Stimulated activated CD4-positive, alpha-beta T cell treated with anti-CD3 and anti-CD28 coated beads, TNF-alpha, amount 100 ng/mL, for 48 hours (primary cell): ENCODE data around the gene SLC4A1.

Experiments
- DNase-seq, 3 donors: peaks; one replicate each; pipeline ENCODE4 v3.0.0-alpha.2; 2020; ENCODE audit warnings: low read depth in 3 of 3

Gene SLC4A1

DNA sequence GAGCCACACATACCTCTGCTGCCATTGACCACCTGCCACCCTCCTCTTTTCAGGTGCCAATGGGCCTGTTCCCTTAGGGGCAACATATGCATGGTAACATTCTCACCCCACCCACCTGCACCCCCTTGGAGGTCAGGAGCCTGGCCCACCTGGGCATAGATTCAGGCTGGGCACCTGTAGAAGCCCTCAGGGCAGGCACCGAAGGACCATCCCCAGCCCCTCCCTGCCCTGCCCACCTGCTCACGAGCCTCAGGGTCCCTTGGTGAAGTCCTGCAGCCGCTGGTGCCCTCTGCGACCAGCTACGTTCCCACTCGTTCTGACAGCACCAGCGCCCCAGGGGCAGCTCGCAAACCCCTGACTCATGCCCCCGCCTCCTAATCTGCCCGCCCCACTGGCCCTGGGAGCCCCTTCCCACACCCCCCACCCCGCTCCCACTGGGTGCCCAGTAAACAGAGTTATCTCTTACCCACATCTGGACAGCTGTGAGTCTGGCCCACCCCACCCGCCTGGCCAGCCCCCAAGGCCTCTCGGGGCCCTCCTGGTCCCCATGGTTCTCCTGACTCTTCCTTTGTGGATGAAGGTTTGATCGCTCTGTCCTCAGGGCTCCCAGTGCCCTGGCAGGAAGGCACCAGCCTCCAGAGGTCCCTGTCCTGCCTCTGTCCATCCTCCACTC is at the start of gene SLC4A1:
SLC4A1 (minus strand) TSS at position 318 of the 673 bp plus-strand sequence. CDS start 5,269 bp downstream, outside the sequence.
- no peak for DNase-seq

DNA sequence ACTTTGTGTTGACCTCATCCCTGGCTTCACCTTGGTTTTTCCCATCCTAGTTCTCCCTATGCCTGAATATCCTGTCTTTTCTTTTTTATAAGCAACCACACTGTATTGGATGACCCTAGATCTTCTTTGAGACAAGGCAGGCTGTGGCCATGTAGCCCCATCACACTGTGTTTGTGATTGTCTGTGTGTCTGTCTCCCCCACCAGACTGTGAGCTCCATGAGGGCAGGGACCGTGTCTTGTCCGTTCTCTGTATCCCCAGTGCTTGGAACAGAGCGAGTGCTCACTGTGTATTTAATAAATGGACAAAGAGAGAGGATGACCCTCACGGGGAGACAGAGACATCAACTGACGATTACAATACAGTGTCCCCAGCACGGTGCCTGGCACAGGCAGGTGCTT is 49.6 kb upstream of the SLC4A1 start:
- DNase-seq: no peak

DNA sequence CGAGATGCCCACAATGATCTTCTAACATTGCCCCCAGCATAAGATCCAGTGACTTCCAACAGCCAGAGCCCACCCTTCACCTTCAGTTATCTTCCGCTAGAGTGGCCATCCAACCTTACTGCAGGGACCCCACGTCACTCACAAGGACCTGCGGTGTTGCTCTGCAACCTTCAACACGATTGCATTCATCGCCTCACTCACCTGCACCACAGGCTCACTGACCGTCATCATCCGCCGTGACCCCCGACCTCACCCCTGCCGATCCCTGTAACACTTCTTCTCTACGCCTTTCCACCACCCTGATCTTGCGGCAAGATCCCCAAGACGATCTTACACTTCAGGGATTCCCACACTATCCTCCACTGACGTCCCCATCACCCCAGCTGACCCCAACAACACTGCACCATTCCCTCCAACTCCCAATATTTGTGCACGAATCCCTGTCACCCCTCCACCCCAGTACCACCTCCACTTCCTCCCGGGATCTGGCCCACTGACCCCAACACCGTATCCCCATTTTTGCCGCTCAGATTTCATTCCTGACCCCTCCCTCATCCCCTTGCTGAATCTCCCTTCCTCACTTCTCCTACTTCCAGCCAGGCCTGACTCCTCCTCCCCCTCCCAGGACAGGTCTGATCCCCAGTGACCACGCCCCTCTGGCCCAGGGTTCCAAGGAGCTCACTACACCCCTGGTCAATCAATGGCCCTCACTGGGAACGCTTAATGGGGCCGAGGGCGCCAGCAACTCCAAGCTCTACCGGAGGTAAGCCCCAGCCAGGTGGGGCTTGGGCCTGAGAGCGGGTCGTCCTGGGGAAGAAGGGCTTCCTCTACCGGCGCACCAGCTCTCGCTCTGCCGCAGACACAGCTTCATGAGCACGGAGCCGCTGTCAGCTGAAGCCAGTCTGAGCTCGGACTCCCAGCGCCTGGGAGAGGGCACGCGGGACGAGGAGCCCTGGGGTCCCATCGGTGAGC is 48.1 kb upstream of the SLC4A1 start:
- DNase-seq: no peak

DNA sequence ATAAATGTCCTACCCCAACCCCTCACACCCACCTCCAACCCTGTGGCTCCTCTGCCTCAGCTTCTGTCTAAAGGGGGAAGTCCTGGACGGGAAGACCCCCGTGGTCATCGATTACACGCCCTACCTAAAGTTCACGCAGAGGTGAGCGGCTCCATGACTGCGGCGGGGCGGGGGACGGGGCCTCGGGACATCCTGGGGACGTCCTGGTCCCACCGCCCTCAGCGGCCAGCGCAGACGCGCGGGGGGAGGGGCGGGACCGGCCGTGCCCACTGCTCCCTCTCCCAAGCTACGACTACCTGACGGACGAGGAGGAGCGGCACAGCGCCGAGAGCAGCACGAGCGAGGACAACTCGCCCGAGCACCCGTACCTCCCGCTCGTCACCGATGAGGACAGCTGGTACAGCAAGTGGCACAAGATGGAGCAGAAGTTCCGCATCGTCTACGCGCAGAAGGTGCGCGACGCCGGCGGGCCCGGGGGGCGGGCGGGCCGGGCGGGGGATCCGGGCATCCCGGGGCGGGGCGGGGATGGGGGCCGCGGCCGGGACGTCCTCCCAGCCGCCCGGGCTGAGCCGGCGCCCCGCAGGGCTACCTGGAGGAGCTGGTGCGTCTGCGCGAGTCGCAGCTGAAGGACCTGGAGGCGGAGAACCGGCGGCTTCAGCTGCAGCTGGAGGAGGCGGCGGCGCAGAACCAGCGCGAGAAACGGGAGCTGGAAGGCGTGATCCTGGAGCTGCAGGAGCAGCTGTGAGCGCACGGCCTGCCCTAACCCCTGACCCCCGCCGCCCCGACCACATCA is 47.1 kb upstream of the SLC4A1 start:
- peak in 2 of 3 donors; percentile 29 to 47 for DNase-seq

DNA sequence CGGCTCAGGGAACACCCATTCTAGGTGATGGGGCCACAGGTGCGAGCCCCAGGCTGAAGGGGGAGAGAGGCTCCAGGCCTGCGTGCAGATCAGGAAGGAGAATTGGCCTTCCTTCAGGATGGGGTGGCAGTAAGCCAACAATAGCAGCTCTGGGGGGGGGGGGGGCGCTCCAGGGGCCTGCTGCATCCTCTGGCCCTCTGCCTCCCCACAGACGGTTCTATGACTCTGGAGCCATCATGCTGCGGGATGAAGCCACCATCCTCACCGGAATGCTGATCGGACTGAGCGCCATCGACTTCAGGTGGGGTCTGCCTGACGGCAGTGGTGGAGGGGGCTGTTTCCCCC is 46.6 kb upstream of the SLC4A1 start:
- no peak for DNase-seq

DNA sequence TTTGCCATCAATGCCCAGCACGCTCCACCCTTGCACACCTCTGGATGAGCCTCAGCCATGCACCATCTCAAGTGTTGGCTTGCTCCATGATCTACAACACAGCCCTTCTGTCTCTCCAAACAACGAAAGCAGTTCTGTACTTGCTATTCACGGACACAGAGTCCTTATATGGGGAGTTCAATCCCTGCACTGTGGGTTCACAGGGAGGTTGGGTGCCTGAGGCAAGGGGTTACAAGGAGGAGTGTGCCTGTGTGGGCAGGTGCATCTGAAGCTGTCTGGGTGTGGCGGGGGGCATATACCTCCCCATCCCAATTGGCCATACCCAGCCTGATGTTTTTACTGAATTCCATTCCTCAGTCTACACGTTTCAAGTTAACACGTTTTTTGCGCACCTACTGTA is 46.1 kb upstream of the SLC4A1 start:
- DNase-seq: no peak

DNA sequence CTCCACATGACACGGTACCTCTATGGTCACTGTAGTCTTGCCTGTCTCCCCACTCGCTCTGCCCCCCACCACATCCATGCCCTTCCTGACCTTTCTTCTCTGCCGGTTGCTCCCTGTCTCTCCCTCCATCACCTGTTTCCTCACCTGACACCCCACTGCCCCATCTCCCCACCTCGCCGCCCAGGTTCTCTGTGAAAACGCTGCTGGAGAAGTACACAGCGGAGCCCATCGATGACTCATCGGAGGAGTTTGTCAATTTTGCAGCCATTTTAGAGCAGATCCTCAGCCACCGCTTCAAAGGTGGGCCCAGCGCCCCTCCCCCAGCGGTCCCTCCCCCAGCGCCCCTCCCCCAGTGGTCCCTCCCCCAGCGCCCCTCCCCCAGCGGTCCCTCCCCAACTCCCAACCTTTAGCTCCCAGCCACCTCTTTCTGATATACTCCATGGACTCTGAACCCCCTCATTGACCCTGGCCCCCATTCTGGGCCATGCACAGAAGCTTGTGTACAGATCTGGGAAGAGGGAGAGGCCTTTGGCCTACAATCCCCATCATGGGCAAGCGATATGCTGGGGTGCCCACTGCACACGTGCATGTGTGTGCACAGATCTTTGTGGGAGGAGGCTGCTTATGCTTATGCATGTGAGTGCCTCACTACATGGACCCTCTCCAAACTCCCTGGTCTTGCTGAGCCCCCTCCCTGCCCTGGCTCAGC is 44.6 kb upstream of the SLC4A1 start:
- no peak for DNase-seq

DNA sequence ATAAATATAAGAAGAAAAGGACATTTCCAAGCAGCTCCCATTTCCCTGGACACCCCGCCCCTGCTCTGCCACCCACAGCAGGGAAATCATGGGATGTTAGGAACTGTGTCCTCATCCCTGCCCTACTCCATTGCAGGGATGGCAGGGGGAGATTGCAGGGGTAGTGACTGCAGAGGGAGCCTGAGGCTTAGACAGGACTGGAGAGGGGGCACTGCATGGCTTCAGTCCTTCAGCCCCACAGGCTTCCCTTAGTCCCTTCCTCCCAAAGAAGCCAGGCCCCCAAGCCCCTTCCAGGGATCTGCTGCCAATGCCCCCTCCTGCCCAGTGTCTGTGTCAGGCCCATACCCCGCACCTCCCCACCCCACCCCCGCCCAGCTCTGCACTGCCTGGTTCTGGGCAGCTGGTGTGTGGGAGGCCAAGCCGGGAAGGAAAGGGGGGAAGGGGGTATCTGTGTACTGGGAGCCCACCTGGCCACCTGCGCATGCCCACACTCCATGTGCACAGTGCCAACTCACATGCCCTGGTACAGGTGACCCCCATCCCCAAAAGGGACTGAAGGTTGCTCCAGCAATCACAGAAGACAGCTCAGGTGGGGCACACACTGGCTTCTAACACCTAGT is 43.7 kb upstream of the SLC4A1 start:
- no peak for DNase-seq

DNA sequence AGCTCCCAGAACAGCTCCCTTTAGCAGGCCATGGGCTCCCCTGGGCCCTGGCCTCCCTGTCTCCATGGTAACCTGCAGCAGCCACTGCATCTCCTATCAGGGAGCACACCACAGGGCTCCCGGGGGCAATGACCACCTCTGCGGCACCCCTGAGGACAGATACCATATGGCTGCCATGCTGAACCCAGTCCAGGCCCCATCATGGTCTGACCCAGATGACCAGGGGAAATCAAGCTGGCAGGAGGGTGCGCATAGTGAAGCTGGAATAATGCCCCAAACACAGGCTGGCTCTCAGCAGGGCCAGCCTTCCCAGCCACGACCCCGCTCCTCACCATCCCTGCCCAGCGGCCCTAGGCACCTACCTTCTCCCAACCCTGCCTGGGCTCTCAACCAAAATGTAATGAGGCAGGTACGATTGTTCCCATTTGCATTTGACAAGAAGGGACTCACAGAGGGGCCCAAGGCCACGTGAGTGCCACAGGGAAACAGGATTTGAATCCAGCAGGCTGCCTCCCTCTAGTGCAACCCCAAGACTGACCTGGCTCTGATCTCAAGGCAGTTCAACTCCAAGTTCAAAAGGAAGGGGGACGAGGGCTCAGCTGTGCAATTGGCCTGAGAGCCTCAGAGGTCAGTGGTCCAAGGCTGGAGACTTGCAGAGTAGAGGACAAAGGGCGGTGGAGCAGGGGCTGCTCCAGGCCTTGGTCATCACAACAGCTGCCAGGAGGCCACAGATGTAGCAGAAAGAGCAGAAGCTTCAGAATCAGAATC is 42.9 kb upstream of the SLC4A1 start:
- DNase-seq: no peak

DNA sequence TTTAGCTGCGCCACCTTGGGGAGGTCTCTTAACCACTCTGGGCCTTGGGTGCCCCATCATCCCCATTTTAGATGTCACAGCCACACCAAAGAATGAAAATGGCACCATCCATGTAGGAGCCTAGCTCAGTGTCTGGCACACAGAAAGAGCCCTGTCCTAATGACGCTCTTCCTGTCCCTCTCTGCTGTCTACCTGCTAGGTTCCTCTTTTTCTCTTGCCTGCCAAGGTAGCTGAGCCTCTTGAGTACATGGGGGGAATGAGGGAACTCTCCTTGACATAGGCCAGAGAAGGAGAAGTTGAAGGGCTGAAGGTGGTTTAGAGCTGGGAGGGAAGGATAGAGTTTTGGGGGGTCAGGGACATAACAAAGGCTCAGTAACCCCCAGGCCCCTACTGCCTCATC is 42.3 kb upstream of the SLC4A1 start:
- no peak for DNase-seq

DNA sequence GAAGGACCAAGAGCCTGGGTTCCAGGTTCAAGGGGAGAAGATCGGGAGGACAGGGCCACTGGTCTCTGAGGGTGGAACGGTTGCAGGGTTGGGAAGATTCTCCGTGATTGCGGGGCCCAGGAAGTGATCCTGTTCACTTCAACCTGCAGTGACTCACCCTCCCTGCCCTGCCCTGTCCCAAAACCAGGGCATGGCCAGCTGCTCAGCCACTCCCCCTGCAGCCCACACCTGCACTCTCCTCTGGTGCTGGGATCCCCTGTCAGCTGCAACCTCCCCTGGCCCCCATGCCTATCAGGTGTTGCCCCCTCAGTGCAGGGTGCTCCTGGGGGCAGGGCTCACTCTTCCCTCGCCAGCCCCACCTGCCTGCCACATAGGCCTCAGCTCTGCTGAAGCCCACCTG is 41.5 kb upstream of the SLC4A1 start:
- no peak for DNase-seq

DNA sequence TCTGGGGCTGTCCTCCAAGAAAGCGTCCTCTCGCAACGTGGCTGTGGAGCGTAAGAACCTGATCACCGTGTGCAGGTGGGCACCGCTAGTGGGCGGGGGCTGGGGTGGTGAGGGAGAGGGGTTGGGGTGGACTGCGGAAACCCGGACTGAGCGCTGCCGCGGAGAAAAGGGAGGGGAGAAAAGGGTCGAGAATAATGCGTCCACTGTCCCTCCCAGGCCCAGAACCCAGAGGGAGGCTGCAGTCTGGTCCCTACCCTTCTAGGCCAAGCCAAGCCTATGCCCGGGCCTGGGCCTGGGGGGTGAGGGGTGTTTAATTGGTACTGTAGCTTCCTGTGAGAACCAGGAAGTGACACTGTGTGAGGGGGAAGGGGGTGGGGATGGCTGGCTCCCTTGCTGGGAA is 40.9 kb upstream of the SLC4A1 start:
- no peak for DNase-seq

DNA sequence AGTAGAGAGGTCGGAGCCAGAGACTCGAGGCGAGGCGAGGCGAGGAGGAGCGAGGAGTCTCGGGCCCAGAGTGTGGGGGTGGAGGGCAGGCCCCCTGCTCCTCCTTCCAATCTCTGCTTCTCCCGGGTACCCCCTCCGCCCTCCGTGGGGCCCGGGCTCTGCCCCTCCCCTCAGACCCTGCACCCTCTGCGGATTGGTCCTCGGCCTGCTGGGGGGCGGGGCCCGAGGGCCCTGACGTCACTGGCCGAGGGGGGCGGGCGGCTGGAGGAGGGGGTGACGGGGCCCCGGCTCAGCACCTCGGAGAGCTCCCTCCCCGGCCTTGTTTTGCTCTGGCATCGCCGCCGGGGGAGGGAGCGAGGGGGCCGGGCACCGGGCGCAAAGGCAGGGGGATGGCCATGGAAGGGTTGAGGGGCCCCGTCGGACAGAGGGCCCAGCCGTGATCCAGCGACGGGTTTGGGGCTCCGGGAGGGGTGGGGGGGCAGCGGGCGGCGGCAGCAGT is 40.4 kb upstream of the SLC4A1 start, which contains the start of gene RUNDC3A:
RUNDC3A (plus strand) TSS at position 282 of the 499 bp plus-strand sequence. CDS start 232 bp downstream, outside the sequence.
- peak; percentile 67 to 81 (median 72) for DNase-seq

DNA sequence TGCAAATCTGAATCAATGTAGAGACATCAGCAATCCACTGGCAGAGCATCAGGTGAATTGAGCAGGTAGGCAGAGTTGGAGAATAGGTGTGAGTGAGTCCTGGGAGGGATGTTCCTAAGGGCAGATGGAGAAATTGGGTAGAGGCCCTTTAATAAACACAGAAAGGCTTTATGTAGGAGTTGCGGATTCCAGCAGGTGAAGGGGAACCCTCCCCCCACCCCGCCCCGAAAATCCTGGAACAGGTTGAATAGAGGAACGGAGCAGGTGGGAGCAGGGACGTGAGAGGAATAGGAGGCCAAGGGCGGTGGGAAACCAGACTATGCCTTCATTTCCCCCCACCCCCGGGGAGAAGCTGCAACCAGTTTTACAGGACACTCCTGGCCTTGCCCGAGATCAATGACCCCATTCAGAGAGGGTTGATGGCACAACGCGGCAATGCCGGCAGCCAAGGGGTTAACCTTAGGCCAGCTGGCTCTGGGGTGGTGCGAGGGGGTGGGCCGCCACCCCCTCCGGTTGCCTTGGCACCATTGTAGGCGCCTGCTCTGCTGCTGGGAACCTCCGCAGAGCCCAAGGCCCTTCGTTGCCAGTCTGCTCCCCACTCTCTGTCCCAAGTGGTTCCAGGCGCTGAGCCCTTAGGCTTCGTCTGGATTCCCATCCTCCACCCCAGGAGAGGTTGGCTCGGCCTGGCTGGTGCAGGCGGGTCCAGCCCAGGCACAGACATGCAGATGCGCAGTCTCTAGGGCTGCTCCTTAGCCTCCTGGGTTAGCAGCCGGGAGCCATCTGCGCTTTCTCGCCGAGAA is 39.7 kb upstream of the SLC4A1 start:
- no peak for DNase-seq

DNA sequence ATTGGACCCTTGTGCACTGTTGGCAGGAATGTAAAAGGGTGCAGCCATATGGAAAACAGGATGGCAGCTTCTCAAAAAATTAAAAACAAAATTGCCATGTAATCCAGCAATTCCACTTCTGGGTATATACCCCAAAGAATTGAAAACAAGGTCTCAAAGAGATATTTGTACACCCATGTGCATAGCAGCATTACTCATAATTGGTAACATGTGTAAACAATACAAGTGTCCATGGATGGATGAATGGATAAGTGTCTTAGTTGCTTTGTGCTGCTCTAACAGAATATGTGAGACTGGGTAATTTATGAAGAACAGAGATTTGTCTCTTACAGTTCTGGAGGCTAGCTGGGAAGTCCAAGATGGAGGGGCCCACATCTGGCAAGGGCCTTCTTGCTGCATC is 36.7 kb upstream of the SLC4A1 start:
- no peak for DNase-seq

DNA sequence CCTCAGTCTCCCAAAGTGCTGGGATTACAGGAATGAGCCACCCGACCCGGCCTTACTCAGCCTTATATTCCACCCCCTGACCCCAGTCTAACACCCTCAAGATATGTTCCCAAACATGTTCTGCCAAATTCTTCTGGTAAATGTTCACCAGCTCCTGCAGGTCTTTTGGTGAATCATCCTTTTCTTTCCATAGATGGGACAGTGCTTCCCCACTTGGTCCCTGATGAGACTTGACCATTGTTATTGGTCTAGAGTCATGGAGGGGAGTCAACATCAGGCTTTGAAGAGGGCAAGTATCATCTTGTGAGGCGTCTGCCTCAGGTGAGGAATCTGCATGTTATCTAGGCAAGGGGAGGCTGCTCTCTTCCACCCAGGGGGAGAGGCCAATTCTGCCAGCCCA is 30.0 kb upstream of the SLC4A1 start:
- no peak for DNase-seq

DNA sequence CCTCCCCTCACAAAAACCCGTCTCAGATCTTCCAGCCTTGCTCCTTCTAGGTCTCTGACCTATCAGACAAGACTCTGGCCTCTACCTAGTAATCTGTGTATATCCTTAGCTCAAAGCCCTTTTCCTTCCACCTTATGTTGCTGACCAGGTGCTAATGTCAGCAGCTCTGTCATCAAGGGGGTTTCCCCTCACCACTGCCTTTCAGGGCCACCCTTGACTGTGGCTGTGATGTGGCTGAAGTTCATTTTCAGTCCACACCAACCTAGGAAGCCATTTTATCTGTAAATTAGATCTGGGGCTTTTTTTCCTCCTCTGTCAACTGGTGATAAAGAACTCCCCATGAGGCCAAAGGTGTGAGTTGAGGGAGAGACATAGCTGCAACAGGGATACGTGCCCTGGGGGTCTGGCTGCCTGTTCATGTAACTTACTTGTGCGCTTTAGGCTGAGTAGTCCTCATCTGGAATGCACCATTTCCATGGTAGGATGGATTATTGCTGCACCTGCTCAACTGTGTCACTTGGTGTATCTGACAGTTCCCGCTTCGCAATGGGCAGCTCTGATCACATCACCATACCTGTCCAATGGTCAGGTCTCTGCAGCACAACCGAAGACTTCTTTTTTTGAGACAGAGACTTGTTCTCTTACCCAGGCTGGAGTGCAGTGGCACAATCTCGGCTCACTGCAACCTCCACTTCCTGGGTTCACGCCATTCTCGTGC is 25.7 kb upstream of the SLC4A1 start:
- no peak for DNase-seq

DNA sequence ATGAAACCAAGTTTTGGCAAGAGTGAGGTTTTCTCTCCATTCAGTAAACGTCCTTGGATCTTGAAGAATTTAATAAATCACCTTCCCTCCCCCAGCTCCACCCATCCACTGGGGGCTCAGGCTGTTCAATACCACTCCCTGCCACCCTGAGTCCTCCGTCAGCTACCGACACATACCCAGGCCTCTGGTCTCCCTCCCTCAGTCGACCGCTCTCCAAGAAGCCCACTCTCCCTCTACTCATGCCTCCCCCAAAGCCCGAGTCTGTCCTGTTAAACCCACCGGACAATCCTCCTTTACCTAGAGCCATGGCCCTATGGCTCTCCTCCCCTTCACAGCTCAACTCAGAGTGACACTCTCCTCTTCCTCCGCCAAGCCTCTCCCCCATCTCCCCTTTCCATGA is 19.7 kb upstream of the SLC4A1 start:
- no peak for DNase-seq

DNA sequence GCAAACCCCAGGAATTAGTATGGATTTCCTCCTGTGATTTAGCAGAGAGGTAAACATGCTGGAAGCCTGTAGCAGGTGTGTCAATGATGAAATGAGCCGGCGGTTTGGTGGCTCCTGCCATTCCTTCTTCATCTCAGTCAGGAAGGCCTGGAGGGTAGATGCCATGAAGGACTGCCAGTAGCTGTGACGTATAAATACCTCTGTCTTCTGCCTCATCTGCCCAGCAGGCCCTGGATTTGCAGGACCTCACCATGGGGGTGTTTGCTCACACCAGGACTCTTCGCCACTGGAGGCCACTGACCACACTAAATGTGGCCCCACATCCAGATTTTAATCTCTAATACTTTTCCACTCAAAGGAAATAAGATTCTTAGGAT is 16.1 kb upstream of the SLC4A1 start:
- no peak for DNase-seq
